GM19193 (cell line): ENCODE measurements around the gene SS18L1.

Source experiments
- POLR2A ChIP-seq: IDR thresholded peaks from 4 replicates; pipeline ENCODE4 v1.6.1; 2011; ENCODE audit not compliant: insufficient read depth, insufficient read length; ENCODE audit errors: extremely low read depth

Gene SS18L1

GRCh38 chr20:62165762-62166399 is 22.3 kb downstream of the SS18L1 start:
- TF ChIP-seq POLR2A, result no peak

- TF ChIP-seq POLR2A, result no peak
These were observed 23.9 kb downstream of the SS18L1 start for GRCh38 chr20:62167474-62167873.

- TF ChIP-seq POLR2A, result no peak
These were observed 24.5 kb downstream of the SS18L1 start for GRCh38 chr20:62168061-62168460.

GRCh38 chr20:62168890-62169435 is 25.4 kb downstream of the SS18L1 start:
- no peak for TF ChIP-seq POLR2A

GRCh38 chr20:62170536-62170935 is 27.0 kb downstream of the SS18L1 start:
- TF ChIP-seq POLR2A, result no peak

GRCh38 chr20:62171245-62171644 is 27.7 kb downstream of the SS18L1 start:
- no peak for TF ChIP-seq POLR2A

GRCh38 chr20:62172666-62173065 is 29.1 kb downstream of the SS18L1 start:
- no peak for TF ChIP-seq POLR2A

- TF ChIP-seq POLR2A, result no peak
These were observed 30.6 kb downstream of the SS18L1 start for GRCh38 chr20:62174021-62174804.

- no peak for TF ChIP-seq POLR2A
These were observed 31.5 kb downstream of the SS18L1 start for GRCh38 chr20:62174870-62175624.

GRCh38 chr20:62175711-62176110 is 32.1 kb downstream of the SS18L1 start:
- no peak for TF ChIP-seq POLR2A

- no peak for TF ChIP-seq POLR2A
These were observed 33.3 kb downstream of the SS18L1 start for GRCh38 chr20:62176866-62177265.

- no peak for TF ChIP-seq POLR2A
These were observed 33.7 kb downstream of the SS18L1 start for GRCh38 chr20:62177307-62177706.

- no peak for TF ChIP-seq POLR2A
These were observed 35.0 kb downstream of the SS18L1 start for GRCh38 chr20:62178316-62179161.

GRCh38 chr20:62179162-62179504 is 35.6 kb downstream of the SS18L1 start:
- no peak for TF ChIP-seq POLR2A
